NCI-H82 treated with DMSO at 0.1 percent for 48 hours (cell line): ENCODE data around the gene RAB37.

Experiments
- DNase-seq: peaks from one replicate; lab custom pipeline; 2025; ENCODE audit not compliant: unreplicated experiment; lab: John Stamatoyannopoulos, UW

Gene RAB37

DNA sequence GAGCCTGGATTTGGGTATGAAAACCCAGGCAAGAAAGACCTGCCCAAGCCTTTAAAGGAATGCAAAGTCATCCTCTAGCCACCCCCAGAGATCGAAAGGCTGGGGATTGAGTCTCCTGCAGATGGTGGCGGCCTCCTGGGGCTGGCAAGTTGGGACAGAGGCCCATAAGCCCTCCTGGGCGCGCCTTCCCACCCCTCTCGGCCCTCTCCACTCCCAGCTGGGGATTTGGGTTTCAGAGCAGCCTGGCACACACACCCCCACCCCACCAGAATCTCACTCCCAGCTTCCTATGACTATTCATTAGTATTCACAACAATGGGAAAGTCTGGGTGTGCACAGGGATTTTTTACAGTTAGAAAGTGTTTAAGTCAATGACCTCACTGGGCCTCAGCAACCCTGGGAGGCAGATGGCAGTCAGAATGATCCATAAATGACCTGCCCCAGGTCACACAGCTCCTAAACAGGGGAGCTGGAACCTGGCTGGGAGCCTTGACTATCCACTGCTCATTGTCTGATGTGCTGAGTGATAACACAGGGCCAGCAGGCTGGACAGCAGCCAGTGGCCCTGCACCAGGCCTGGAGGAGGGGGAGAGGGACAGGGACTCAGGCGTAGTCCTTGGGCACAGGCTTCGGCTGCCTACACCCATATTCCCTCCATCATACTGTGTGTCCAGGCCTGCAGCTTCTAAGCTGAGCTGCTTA lies 23.5 kb downstream of the RAB37 start:
- no peak for DNase-seq

DNA sequence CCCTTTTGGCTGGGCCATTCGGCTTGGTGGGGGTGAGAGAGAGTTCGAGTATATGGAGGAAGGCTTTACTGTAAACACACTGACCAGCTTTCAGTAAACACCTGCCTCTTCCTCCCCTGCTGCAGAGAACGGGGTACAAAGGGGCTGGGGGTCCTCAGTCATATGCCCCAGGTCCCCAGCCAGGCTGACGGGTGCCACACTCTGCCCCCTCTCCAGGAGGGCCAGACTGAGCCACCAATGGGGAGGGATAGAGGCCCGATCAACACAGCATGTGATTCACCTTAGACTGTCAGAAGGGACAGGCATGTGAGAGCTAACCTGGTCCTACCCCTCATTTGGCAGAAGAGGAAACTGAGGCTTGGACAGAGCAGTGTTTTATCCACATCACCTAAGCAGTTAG lies 24.4 kb downstream of the RAB37 start:
- no peak for DNase-seq

DNA sequence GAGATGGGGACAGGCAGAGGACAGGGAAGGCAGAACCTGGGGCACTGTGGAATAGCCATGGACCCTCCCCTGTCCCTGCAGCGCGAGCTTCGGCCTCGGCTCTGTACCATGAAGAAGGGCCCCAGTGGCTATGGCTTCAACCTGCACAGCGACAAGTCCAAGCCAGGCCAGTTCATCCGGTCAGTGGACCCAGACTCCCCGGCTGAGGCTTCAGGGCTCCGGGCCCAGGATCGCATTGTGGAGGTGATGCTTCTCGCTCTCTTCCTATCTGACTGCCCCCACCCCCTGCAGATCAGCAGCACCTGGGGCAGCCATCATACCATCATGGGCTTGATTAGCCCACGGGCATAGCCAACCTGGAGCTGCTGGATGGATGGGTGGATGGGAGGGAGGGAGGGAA lies 24.9 kb downstream of the RAB37 start:
- no peak for DNase-seq

DNA sequence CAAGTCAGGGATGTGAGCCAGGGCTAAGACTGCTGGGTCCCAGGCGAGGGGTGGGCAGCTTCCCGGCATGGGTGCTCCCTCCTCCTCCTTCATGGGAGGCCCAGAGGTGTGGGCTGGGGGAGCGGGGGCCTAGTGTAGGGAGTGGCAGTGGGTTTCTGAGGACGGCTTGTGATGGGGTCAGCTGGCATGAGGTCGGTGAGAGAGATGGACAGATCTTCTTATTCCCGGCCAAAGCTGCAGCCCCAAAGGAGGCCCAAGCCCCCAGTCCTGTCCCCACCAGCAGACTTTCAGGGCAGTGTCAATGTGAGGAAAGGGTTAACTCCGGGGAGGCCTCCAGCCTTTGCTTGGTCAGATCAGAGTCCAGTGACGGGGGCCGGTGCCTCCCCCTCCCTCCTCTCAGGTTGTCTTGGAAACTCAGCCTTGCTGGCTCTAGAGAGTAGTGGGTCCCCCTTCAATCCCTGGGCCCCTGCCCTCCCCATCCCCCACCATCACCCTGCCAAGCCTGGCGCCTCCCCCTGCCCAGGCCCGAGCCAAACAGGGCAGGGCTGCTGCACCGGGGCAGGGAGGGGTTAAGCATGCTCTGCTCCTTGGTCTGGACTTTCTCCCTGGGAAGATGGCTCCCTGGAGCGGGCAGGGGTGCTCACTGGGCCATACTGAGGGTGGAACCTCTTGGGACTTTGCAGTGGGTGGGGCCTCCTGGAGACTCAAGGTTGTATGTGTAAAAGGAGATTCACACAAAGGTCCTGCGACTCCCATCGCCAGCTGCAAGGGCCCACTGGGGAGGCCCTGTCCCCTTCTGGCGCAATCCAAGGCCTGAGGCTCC lies 26.7 kb downstream of the RAB37 start:
- no peak for DNase-seq

DNA sequence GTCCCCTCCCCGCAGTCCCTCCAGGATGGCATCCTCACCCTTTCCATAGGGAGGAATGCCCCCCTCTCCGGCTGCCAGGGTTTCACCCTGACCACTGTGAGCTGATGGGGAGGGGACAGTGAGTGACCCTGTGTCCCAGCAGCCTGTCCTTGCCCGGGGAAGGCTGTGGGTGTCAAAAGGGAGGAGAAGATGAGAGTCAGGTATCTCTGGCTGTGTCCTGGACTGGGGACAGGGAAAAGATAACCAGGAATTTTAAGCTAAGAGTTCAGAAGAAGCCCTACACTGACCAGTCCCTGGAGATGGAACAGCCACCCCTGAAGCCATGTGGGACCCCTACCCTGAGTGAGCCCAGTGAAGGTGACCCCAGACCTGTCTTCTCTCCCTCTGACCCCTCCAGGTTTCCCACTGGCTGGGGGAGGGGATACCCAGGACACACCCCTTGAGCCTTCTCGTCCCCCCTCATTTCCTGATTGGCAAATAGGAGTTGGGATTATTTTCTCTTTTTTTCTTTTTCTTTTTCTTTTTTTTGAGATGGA lies 27.8 kb downstream of the RAB37 start:
- no peak for DNase-seq

DNA sequence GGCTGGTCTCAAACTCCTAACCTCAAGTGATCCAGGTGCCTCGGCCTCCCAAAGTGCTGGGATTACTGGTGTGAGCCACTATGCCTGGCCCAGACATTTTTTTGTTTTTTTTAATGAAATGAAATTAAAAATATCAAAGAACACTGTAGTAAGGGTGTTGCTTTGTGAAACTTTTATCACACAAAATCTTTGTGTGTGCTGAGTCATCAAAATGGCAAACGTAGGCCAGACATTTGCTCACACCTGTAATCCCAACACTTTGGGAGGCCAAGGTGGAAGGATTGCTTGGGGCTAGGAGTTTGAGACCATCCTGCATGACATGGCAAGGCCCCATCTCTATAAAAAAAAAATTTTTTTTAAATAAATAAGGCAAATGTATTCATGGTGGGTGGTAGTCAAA lies 29.4 kb downstream of the RAB37 start:
- no peak for DNase-seq

DNA sequence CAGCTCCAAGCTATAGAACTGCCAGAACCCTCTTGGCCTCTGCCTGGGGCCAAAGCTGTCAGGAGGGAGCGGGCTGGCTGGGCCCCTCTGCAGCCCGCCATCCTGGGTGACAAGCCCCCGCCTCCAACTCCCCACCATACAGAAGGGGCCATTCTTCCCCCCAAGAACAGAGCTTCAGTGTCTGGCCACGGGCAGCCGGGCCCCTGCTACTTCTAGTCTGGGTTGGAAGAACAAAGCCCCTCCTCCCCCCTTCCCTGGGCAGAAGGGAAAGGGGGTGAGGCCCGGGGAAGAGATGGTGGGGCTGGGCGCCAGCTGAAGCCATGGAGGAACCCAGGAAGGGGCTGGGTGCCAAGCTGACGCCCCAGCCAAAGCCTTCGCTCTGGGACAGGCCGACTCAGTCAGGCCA lies 30.1 kb downstream of the RAB37 start:
- no peak for DNase-seq

DNA sequence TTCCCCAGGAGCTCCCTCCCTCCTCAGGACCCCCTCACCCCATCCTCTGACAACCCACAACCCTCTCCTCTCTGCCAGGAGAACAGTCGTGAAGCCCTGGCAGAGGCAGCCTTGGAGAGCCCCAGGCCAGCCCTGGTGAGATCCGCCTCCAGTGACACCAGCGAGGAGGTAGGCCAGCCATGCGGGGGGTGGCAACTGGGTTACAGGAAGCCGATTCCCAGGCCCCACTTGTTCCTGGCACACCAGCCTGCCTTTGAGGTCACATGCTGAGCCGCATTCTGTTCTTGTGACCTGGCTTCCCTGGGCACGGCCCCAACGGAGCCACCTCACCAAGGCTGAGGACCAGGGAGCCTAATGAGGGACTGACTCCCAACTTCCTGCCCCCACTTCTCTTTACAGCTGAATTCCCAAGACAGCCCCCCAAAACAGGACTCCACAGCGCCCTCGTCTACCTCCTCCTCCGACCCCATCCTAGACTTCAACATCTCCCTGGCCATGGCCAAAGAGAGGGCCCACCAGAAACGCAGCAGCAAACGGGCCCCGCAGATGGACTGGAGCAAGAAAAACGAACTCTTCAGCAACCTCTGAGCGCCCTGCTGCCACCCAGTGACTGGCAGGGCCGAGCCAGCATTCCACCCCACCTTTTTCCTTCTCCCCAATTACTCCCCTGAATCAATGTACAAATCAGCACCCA lies 31.2 kb downstream of the RAB37 start:
- no peak for DNase-seq

DNA sequence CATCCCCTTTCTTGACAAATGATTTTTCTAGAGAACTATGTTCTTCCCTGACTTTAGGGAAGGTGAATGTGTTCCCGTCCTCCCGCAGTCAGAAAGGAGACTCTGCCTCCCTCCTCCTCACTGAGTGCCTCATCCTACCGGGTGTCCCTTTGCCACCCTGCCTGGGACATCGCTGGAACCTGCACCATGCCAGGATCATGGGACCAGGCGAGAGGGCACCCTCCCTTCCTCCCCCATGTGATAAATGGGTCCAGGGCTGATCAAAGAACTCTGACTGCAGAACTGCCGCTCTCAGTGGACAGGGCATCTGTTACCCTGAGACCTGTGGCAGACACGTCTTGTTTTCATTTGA lies 31.7 kb downstream of the RAB37 start:
- no peak for DNase-seq

DNA sequence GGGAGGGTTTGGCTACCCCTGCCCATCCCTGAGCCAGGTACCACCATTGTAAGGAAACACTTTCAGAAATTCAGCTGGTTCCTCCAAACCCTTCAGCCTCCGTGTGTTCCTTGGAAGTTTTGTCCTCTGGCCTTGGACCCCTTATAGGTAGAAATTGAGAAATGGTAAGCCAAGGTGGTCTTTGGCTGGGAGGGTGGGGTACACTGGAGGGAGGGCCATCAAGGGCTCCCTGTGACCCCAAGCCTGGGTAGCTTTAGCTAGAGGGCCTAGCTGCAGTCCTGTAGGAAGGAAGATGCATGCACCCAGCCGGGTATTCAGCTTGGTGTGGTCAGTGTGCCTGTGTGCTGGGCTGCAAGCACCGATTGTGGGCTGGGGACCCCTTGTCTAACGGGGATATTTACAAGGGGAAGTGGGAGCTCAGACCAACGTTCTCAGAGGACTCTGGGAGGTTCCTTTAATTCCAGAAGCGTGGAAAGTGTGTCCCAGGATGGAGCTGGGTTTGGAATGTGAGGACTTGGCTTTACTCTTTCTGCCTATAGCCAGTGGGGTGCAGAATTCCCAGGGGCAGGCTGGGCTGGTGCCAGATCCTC lies 32.3 kb downstream of the RAB37 start:
- no peak for DNase-seq

DNA sequence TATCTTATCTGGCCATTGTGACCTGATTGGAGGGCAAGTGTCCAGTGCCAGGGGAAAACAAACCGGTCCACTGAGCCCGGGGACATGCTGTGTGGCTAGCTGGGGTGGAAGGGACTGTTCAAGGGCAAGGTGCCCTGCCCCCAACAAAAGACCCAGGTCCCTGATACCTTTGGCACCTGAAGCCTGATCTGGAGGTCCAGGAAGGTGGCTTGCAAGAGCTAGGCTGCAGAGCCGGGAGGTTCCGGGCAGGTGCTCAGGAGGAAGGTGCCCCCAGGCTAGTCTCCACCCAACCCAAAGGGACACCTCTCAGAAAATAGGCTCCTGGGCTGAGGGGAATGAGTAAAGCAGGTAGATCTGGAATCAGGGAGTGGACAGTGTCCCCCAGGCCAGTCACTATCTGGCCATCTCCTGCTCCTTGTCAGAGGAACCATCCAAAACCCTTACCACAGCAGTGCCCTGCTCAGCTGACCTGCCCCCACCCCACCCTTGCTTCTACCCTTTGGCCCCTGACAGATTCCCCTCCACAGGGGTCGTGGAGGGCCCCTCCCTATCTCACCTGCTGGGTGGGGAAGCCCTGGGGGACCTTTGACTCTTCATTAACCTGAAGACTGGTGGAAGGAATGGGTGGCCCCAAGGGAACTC lies 32.9 kb downstream of the RAB37 start:
- no peak for DNase-seq

DNA sequence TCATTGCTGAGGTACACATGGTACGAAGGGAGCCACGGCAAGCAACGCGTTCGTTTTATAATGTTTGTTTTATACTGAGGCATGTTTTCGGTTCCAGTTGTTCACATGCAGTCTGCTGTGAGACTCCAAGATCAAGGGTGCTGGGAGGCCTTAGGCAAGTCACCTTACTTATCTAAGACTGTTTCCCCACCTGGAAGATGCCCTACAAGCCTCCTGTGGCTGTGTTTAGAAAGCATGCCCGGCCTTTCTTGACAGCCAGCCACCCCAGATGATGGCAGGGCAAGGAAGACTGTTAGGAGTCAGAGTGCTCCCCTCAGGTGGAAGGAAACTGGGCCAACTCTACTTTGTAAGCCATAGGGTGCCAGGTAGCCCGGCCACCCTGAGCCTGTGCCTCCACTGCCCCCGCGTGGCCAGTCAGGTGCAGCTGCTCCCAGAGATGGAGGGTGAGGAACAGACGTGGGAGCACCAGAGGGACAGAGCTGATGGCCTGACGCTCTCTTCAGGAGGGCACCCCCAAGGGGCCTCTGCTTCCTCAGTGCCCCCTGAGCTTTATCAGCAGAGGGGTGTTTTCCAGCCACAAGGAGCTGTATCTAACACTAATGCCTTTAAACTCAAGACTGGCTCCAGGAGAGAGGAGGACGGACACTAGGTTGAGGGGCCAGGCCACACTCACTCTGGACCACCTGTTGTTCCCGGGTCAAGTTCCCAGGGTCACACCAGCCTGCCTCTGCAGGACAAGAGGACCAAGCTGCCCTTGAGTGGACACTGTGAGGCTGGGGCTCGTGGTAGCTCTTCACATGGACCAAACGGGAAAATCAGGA lies 33.7 kb downstream of the RAB37 start:
- DNase-seq = peak; percentile 9

DNA sequence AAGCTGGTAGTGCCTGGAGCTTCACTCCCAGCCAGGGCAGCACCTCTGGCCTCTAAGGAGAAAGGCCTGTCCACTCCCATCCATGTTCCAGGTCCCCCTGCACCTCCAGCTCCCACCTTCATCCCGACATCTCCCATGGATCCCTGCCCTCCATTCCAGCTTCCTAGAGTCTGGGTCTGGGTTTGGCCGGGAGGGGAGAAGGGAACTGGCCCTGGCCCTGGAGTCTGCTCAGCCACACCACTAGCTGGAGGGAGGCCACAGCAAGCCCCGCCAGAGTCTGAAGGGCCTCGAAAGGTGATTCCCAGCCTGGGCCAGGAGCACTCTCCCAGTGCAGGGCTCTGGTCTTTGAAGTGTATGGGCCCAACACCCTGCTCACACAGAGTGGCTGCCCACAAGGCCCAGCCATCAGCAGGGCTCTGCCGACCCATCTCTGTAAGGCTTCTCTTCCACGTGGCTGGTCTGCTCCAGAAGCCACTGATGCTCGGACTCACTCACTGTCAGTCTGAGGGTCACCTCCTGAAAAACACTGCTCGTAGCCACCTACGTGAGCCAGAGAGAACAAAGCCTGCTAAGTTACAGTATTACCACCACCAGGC lies 34.4 kb downstream of the RAB37 start:
- DNase-seq = no peak

DNA sequence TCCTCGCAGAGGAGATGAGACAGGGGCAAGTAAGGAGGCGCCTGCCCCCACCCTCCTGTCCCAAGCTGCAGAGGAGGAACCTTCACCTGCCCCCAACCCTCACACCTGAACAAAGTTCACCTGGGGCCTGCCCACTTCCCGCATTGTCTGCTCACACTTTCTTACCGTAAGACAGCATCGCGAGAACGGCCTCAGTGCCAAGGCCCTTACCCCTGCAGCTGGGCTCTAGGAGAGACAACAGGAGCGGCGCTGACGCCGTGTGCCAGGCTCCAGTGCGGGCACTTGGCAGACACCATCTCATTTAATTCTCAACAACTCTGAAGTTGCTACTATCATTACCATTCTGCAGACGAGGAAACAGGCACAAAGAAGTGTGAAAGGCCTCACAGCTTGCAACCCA lies 35.0 kb downstream of the RAB37 start:
- no peak for DNase-seq

DNA sequence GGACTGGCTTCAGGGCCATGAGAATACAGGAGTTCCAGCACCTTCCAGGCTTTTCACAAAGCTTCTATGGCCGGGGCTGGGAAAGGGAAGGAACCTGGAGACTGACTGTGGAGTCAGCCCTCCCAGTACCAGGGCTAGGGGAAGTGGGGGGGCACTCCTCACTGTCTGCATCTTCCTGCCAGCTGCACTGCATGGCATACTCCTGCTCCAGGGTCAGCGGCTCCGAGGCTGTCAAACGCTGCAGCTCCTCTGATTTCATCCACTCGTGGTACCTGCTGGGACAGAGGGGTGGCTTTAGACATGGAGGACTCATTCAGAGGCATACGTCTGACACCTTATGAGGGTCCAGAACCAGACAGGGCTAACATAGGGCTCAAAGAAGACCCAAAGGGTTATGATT lies 36.4 kb downstream of the RAB37 start:
- no peak for DNase-seq

DNA sequence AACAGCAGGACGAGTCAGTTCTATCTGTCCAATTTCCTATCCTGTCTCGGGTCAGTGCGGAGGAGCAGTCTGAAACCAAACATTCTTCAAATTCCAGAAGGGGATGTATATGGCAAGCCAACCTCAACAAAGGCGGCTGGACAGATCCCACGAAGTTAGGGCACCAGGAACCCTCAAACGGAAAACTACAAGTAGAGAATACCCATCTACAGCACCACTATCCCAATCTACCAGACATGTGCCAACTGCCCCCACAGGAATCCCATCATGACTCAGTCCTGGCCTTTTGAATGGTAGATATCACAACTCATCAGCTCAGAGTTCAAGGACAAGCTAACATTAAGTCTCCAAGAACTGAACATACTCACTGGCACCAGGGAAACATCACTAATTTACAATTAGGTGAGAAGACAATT lies 36.8 kb downstream of the RAB37 start:
- no peak for DNase-seq

DNA sequence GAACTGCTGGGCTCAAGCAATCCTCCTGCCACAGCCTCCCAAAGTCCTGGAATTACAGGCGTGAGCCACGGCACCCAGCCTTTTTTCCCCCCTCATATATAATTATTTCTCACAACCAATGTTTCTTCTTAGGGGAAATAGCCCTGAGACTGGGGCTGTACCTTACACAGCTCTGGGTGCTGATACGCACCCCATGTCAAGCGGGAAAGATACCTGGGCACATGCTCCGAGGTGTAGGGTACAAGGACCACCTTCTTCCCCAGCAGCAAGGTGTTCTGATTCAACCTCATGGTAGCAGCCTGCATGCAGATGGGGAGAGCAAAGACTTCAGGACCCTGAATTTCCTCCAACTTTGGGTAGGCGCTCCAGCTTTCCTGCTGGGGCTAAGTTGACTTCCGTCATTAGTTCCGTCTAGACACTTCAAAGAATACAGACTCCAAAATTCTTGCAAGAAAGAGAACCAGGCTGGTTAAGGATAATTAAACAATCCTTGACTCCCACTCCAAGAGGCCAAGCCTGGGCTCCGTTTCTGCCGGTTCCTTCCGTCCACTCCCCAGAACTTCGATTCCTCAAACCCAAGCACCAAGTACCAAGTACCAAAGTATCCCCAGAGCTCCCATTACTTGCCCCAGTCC lies 38.5 kb downstream of the RAB37 start:
- DNase-seq = no peak

DNA sequence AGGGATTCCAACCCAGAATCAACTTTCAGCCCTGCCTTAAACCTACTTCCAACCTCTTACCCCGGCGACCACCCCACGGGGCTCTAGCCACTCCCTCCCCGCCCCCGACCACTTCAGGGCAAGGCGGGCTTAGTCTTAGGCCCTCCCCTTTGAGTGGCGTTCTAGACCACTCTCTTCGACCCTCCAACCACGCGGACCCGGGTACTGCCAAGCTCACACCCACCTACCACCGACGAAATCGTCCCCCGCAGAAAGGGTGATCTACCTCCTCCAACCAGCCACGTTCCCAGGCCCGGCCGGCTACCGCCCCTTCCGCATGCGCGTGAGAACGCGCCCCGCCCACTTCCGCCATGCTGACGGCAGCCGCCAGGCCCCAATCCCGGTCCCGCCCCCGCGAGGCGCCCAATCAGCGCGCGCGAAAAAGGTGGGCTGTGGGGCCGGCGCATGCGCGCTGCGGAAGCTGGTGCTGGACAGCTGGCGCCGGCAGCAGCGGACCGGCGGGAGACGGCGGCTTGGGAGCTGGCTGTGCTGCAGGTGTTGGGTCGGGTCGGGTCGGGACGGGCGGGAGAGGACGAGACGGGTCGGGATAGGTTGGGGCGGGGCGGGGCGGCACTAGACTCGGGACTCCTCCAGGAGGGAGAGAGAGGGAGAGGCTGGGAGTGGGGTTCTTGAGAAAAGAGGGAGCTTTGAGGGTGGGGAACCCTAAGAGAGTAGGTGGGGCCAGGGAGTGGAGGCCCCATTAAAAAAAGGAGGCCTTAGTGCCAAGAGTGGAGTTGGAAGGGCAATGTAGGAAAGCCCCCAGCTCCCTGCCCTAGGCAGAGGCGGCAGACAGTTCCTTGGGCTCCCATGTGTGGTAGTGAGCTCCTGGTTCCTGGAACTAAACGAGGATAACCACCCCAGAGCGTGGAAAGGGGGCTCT lies 39.2 kb downstream of the RAB37 start, which contains the start of gene NAT9:
Gene NAT9 (minus strand): TSS at position 302 of the 919 bp plus-strand sequence. CDS start 647 bp downstream, outside the sequence.
- peak; percentile 87 for DNase-seq
